Measurements from ENCODE around the gene NTNG1. TPM values are rescaled to one million over a fixed set of nuclear protein-coding genes. Genes with fewer than 3 reads are reported as not detected.

The NTNG1 gene
- total and polyA plus RNA-seq, 2 of the 4 experiments (the other 2 are of a cell fraction), result 1.2 to 2.3 TPM

- dilution Hi-C loops (cut with HindIII; ENCODE audit: low sequenced_read_pairs, unreplicated experiment) (no loop called here), intact Hi-C loops (cut with micrococcal nuclease) (no loop called here), in situ Hi-C loops (cut with MboI; ENCODE audit: low sequenced_read_pairs) (no loop called here)
- no peak overlapping the region for H3K27ac ChIP-seq (ENCODE audit: insufficient read depth, low read length)
- no peak overlapping the region for H2BK20ac ChIP-seq (ENCODE audit: low read depth, low read length)
- BruUV-seq (replicated peaks), result no TSS peak
- H3K9me3 ChIP-seq (ENCODE audit: control insufficient read depth, insufficient read depth, low read length), result no peaks in the 10 kb centered on the region
- H4K8ac ChIP-seq (ENCODE audit: low read depth in 2 of 2, low read length in 2 of 2), result no peak overlapping the region
- ATAC-seq (ENCODE audit: low read depth), result no peak
- H3K18ac ChIP-seq (ENCODE audit: low read depth, low read length), result no peak overlapping the region
- no peak for DNase-seq
- H4K91ac ChIP-seq (ENCODE audit: insufficient read depth, low read depth, low read length), result no peak overlapping the region
- H3K56ac ChIP-seq (ENCODE audit: extremely low read depth, insufficient read depth, low read length), result no peak overlapping the region
- H4K5ac ChIP-seq (ENCODE audit: low read depth, low read length), result no peak overlapping the region
- no peak overlapping the region for H2AK9ac ChIP-seq (replicated peaks; ENCODE audit: low read depth, low read length, poor library complexity)
- H2AFZ ChIP-seq (replicated peaks; ENCODE audit: low read length, poor library complexity), result no peak overlapping the region
- TF ChIP-seq RFX5 (IDR thresholded peaks at IDR 0.05; ENCODE audit: low read depth, low read length) (no peak), CHD1 (IDR thresholded peaks at IDR 0.05; ENCODE audit: low read depth, low read length) (no peak), FOS (IDR thresholded peaks at IDR 0.05; ENCODE audit: low read depth, low read length) (no peak), POLR2A (IDR thresholded peaks at IDR 0.05; ENCODE audit: low read depth, low read length) (no peak), RAD21 (IDR thresholded peaks at IDR 0.05; ENCODE audit: low read length) (no peak), BHLHE40 (IDR thresholded peaks at IDR 0.05; ENCODE audit: low read depth, low read length) (no peak), CTCF (conservative IDR thresholded peaks at IDR 0.05; ENCODE audit: low read depth, low read length) (no peak), ELK1 (IDR thresholded peaks at IDR 0.05; ENCODE audit: borderline replicate concordance, low read depth, low read length) (no peak), MXI1 (IDR thresholded peaks at IDR 0.05; ENCODE audit: borderline replicate concordance, low read depth, low read length) (no peak)
- TF ChIP-seq, protein P1, sequence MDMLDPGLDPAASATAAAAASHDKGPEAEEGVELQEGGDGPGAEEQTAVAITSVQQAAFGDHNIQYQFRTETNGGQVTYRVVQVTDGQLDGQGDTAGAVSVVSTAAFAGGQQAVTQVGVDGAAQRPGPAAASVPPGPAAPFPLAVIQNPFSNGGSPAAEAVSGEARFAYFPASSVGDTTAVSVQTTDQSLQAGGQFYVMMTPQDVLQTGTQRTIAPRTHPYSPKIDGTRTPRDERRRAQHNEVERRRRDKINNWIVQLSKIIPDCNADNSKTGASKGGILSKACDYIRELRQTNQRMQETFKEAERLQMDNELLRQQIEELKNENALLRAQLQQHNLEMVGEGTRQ (IDR thresholded peaks at IDR 0.05; ENCODE audit: low read depth, low read length), result no peak
- H3K4me3 ChIP-seq (ENCODE audit: insufficient read depth, low read depth, low read length), result no peak overlapping the region
- no peak overlapping the region for H2BK5ac ChIP-seq (ENCODE audit: low read depth, low read length, poor library complexity, severe bottlenecking)
- H2BK120ac ChIP-seq (ENCODE audit: low read depth, low read length), result no peak overlapping the region
- no peaks in the 10 kb centered on the region for H3K79me1 ChIP-seq (ENCODE audit: low read depth in 1 of 2, low read length in 2 of 2)
- no peak overlapping the region for H3K23ac ChIP-seq (ENCODE audit: low read depth, low read length)
- H3K4ac ChIP-seq (ENCODE audit: low read depth, low read length), result no peak overlapping the region
- H3K4me1 ChIP-seq (ENCODE audit: control insufficient read depth, insufficient read depth, low read length), result no peaks in the 10 kb centered on the region
- ChIA-PET POLR2A (ENCODE audit: unreplicated experiment) (no interaction called here), CTCF (no interaction called here)
- H3K27me3 ChIP-seq (ENCODE audit: control insufficient read depth, insufficient read depth, low read length), result no peaks in the 10 kb centered on the region
- no peak overlapping the region for H2AK5ac ChIP-seq (ENCODE audit: low read depth, low read length)
- no peaks in the 10 kb centered on the region for H4K20me1 ChIP-seq (ENCODE audit: insufficient read depth, low read length)
- no peak overlapping the region for H2BK15ac ChIP-seq (ENCODE audit: low read depth, low read length)
- no peak overlapping the region for H3K4me2 ChIP-seq (ENCODE audit: low read depth, low read length)
- WGBS, 2 experiments (ENCODE audit: extremely low coverage in 2 of 2, insufficient read length in 1 of 2), result no CpG with 5 or more reads among the region's 2 CpGs
- no peak overlapping the region for H3K14ac ChIP-seq (replicated peaks; ENCODE audit: low read depth, low read length)
- no peak overlapping the region for H3K9ac ChIP-seq (ENCODE audit: low read depth, low read length)
- H3K36me3 ChIP-seq (ENCODE audit: control insufficient read depth, insufficient read depth, low read length), result no peaks in the 10 kb centered on the region
- H3K9me1 ChIP-seq (ENCODE audit: insufficient read depth, low read length), result no peaks in the 10 kb centered on the region
Measured at GRCh38 chr1:107318932-107319331, 178.1 kb downstream of the NTNG1 start.

Data from IMR-90 (cell line).